Inferior parietal cortex (tissue), 1 donor: ENCODE measurements around the gene ABLIM1.
A peak's percentile ranks its signal among the peaks of the same experiment; 100 is the strongest.

Experiments used
- DNase-seq: peaks from one replicate; pipeline ENCODE4 v3.0.0-alpha.2; 2016; ENCODE audit errors: extremely low spot score

Gene ABLIM1

DNA sequence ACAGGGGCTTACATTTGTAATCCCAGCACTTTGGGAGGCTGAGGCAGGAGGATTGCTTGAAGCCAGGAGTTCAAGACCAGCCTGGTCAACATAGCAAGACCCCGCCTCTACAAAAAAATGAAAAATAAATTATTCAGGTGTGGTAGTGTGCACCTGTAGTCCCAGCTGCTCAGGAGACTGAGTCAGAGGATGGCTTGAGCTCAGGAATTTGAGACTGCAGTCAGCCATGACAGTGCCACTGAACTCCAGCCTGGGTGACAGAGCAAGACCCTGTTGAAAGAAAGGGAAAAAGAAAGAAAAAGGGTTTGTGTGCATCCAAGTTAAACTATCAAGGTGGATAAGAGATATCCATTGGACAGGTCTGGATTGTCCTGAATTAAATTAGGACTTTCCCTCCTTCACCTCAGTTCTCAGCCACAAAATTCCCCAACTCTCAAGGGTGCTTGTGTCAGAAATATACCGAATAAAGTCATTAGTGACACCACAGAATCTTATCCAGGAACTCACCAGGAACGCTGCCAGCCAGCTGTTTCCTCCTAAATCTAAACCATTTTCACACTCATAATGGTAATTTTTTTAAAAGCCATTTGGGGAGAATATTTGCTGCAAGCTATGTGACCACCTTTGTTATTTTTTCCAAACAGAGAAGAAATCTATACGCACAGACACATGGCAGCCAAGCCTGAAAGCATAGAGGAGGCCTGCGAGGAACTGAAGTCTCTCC is 265.8 kb downstream of the ABLIM1 start:
- DNase-seq = no peak

DNA sequence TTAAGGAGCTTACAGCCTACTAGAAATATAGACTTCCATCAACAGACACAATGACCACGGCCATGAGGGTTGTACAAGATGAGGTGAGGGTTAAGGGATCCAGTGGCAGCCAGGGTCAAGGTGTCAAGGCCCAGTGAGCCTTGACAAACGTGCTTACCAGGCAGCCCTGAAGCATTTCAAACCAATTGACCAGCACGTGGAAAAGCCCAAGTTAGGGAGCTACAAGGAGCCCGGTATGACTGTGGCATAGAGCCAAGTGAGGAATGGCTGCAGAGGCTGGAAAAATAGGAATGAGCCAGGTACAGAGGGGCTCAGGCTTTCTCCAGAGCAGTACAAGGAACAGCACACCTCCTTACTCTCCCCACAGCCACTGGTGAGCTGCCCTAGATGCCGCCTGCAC is 266.5 kb downstream of the ABLIM1 start:
- no peak for DNase-seq

DNA sequence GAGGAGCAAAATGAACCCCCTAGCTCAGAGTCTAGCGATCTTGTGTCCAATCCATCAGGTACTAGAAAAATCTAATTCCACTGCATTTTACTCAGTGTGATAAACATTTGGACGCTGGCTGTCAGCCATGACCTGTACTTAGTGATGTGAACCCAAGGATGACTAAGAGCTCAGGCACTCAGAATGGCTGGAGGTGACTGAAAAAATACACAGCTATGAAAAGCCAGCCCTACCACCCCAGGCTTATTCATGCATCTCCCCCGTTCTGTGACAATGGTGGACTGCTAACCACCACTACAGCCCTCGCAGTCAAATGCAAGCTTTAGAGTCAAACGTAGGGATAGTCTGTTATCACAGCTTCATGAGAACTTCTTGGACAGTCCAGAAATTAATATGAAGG is 268.6 kb downstream of the ABLIM1 start:
- DNase-seq = no peak

DNA sequence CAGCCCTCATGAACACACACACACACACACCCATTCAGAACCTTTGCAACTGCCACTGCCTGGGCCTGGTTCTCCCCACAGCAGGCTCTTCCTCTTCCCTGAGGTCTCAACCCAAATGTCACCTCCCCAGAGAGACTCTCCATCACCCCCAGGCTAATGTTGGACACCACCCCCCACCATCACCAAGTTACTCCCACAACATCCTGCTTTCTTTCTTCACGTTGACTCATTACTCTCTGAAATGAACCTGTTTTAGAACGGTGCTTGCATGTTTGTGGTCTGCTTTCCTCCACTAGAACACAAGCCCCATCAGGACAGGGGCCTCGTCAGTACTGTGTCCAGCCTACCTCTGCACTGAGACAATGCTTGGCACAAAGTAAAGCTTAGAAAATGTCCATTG is 269.8 kb downstream of the ABLIM1 start:
- DNase-seq = no peak

DNA sequence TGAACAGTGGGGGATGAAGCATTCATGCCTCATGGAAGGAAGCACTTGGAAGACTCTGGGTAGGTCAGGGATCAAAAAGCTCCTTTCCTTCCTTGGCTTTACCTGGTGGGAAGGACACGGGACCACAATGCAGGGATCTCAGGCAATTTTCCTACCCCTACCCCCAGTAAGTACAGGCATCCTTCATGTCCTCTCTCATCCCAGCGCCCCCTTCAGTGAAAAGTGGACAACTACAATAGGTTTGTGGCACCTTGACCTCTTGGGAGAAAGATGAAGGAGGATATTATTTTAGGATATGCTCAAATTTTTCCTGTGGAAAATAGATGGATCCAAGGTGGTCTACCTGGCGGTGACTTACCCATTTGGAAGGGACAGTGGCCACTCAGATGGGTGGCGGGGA is 270.3 kb downstream of the ABLIM1 start:
- DNase-seq = no peak

DNA sequence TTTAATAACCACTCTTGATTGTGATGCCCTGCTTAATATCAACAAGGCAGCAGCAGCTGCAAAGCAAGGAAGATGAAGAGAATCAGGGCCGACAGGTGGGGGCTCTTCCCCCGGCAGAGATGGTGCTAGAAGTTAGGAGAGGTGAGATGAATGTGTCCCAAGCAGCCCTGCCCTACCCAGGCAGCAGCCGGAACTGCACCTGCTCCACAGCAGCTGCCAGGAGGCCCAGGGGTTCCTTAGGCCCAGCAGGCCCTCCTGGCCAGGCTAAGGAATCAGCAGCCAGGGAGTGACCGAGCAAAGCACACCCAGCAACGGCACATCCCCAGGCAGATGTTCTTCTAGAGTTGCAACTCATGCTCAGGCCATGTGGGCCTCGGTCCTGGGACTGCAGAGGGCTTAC is 271.6 kb downstream of the ABLIM1 start:
- no peak for DNase-seq

DNA sequence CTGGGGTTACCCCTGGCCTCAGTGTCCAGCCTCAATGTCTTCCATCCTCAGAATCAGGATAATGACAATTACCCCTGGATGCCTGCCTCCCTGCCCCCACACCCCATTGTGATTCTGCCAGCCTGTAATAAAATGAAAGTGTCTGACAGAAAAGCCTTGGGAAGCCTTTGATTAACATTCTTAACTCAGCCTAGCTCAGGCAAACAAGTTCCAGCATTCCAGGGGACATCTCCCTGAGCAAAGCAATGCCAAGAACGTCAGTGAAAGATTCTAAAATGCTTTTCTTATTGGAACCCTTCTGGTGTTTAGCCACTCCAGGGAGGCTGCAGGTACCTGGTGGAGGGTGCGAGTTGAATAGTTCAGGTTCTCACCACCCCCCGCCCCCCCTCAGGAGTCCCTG is 272.5 kb downstream of the ABLIM1 start:
- no peak for DNase-seq

DNA sequence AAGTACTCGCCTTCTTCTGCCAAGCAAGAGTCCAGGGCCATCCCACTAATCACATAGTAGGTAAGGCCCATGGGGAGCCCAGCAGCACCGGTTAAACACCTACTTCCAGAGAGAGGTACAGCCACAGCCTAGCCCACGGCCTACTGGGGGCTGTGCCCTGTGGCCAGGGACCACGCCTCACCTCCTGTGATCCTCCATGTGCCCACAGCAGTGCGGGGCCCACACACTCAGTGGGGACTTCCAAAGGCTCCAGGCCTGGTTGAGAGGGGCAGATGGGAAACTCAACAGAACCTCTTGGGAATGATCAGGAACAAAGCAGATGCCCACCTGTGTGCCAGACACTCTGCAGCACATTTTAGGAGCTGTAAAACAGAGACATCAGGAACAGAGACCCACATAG is 273.5 kb downstream of the ABLIM1 start:
- no peak for DNase-seq

DNA sequence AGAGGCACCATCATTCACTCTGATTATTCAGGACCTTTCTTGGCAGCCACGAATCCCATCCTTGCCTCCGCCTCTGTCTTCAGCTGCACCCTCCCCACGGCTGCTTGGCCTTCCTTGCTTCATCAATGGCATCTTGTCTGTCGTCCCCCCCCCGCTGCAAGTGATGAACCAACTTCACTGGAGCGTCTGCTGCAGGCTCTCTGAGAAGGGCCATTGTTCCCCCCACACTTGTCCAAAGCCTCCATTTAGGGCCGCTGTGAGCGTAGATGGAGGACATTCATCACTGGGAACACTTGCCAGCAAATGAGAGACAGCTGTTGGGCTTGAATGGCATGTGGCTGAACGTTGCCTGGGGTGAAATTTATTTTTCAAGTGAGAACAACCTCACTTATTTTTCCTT is 273.9 kb downstream of the ABLIM1 start:
- peak; percentile 48 for DNase-seq
